Measurements from ENCODE around the gene C3orf62.

GRCh38 chr3:49310677-49311076, 33.6 kb upstream of the C3orf62 start:
- no peak for TF ChIP-seq EZH2 (IDR thresholded peaks at IDR 0.05; ENCODE audit: low read length)
- no peak for TF ChIP-seq CTCF (optimal IDR thresholded peaks at IDR 0.05 in 1 of 3, IDR thresholded peaks at IDR 0.05 in 1 of 3, conservative IDR thresholded peaks at IDR 0.05 in 1 of 3; ENCODE audit: extremely low read depth in 1 of 3, insufficient read depth in 2 of 3, low read length in 3 of 3)
